HG03066 (cell line): Measurements from ENCODE around the gene MACROH2A1.

Source experiments
- ATAC-seq: cut with Tn5 transposase; IDR thresholded peaks from one replicate; pipeline ENCODE4 v1.9.1; 2021; ENCODE audit warnings: low read depth; ENCODE audit not compliant: unreplicated experiment

MACROH2A1 gene

DNA sequence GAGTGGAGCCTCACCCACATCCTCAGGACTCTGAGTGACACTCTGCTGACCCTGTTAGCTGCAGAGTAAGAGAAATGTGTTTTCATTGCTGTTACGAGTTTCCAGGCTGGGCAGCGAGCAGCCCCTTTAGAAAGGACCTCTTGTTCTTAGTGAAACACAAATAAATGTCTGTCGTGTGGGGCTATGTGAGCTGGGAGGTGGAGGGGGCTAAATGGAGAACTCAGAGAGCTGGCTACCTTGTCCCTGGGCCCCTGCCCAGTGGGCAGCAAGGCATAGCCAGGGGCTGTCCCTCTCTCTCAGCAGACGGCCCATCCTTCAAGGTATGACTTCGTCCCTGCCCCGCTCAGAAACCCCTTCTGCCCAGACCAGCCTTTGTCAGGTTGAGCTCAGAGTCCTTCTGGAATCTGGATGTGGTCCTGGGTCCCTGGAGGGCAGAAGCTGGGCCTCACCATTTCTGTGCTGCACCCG, 38.0 kb upstream of the MACROH2A1 start:
- ATAC-seq = no peak

DNA sequence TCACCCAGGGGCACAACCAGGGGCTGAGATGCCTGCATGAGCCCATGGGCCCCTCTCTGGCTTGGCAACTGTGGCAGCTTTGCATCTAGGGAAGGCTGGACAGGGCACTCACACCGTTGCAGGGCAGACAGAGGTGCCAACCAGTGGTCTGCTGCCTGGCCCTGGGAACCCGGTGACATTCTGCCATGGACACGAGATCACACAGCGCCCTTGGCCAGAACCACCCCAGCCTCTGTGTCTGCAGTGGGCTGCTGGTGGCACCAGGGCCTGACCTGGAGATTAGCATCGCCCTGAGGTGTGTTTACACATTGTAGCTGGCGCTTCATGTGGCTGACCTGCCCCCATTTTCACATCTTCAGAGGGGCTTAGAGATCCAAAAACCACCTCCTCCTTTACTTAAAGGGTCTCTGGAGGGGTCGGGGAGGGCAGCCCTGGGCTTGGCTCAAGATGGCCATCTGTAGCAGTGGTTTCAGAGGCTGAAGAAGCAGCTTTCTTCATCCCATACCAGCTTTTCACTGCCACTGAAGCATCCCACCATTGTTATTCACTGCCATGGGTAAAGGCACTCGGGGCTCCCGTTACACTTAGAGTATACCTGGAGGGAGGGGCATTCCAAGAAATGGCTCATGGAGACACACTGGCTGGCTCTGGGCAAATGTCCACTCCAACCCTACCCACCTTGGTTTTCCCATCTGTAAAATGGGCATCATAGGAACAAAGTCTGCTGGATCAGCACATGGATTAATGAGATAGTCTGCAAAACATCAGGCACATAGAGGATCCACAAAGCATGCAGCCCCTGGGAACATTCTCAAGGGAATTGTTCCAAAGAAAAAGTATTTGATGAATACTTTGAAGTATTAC, 36.7 kb upstream of the MACROH2A1 start:
- ATAC-seq = no peak

DNA sequence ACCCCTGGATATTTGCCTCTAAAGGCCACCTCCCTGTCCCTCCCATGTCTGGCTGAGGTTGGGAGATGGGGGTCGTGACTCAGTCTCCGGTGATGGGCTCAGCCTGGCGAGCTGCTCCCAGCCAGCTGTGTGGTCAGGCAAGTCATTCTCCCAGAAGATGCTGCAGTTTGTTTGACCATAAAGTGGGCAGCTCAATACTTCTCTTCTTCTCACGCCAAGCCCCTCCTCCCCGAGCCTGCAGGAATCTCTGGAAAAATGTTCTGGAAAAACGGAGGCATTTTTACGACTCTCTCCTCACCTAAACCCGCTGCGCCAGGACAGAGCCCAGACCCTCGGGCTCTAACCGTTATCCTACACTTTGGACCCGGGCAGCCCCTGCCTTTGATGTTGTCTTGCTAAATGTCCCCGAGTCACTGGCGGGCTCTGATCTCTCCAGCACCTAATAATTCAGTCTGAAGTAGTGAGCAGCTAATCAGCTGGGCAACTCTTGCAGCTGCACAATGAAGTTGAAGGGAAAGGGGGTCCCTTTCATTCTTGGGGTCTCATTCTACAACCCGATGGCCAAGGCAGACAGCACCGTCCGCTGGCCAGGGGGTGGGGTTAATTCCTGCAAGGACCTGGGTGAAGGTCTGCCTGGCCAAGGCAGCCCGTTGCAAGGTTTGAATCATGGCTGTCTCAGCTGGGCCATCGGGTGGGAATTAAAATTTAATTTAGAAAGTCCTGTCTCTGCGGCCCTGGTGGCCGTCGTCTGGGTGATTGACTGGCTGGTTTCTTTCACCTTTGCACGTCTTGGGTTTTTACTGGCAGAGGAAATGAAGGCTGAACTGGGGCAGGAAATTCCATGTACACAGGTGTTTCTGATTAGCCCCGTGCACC, 35.8 kb upstream of the MACROH2A1 start:
- no peak for ATAC-seq

DNA sequence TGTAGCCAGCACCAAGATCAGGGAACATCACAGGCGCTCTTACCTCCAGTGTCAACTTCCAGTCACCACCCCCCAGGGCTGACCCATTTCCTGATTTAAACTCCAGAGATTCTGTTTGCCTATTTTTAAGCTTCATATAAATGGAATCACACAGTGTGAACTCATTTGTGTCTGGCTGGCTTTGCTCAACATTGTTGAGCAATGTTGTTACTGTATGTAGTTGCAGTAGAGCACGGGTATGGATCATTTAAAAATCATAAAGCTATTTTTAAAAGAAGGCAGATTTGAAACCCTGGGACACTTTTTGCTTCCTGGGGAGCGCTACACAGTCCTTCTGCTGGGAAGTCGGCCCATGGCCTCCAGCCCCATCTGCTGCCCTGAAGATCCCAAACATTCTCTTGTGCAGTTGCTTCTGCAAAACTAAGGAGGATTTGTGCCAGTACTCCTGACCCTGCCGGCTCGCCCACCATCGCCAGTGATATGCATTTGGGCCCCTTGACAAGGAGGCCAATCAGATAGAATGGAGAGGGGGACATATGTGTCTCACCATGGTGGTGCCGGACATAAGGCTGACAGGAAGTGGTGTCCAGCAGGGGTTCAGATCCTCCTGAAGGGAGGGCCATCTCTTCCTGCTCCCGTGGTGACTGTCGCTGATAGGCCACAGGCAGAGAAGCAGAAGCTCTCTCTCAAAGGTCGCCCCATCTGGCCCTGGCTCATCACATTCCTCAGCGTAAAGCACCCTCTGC, 34.8 kb upstream of the MACROH2A1 start:
- no peak for ATAC-seq

DNA sequence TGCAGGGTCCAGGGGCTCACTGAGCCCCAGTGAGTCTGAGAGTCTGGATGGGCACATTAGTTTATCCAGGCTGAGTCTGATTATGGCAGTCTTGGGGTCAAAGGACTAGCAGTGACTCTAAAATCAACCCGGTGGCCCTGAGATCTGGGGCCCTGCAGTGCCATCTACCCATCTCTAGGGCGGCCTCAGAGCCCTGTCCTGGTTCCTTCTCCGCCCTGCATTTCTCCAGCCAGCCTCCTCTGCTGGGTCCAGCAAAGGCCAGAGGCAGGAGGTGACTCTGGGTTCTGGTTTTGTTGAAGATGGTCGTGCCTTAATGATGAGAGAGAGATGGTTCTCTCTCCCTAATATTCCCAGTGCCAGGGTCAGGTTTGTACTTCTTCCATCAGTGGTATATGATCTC, 33.1 kb upstream of the MACROH2A1 start:
- ATAC-seq = no peak

DNA sequence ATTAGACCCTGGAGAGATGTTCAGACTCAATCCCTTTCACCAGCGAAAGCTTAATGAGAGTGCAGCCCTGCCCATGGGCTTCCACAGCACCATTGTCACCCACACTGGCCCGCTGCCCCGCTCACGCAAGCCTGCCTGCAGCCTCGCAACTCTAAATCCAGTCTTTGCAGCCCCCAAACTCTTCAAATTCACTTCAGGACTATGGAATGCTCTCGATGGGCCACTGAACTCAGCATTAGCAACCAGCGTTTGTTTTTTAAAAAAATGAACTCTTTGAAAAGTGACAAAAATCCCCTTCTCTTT, 31.1 kb upstream of the MACROH2A1 start:
- no peak for ATAC-seq

DNA sequence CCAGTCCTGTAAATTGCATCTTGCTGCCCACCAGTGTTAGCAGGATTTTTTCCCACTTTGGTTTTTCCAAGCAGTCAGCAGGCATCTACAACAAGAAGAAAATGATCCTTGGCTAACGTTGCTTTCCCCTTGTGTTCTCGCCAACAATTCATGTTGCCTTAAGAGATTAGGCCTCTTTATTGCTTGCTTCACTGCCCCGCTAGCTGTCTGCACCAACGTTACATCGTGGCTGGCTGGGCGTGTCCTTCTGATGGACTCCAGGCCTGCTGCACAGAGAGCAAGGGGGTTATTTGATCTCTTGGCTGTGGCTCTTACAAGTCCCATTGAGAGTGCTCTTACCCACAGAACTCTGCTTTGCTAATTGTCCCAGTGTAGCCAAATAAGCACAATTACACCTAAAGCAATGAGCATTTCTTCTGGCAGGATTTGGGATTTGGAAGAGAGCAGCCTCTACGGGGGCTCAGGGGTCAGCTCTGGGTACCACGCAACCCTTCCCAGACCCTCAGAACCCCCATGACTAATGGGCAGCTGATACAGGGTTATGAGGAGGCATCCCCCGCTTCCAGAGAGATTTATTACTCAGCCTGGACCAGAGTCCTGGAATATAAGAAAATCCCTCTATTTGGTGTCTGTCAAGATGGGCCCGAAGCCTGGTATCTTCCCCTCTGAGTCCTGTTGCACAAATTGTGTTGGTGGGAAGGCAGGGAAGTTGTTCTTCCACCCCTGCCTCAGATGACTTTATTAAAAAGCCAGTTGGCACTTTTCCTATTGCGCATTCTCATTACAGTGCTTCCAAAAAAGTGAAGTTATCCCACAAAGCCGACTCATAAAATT, 30.5 kb upstream of the MACROH2A1 start:
- no peak for ATAC-seq

DNA sequence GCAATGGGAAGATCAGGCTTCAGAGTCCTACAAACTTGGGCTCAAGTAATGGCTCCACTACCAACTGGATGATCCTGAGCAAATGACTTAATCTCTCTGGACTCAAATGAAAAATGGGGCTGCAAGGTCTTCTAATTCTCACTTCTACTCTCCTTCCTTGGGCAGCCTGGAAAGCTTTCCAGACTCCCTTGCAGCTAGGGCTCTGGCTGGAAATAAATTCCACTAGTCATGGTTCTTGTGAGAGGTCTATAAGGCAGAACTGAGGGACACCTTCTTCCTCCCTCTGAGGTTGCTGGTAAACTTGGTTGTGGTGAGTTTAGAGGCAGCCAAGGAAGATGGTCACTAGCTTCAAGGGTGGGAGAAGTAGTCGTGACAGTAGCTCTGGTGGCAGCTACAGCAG, 29.6 kb upstream of the MACROH2A1 start:
- no peak for ATAC-seq

DNA sequence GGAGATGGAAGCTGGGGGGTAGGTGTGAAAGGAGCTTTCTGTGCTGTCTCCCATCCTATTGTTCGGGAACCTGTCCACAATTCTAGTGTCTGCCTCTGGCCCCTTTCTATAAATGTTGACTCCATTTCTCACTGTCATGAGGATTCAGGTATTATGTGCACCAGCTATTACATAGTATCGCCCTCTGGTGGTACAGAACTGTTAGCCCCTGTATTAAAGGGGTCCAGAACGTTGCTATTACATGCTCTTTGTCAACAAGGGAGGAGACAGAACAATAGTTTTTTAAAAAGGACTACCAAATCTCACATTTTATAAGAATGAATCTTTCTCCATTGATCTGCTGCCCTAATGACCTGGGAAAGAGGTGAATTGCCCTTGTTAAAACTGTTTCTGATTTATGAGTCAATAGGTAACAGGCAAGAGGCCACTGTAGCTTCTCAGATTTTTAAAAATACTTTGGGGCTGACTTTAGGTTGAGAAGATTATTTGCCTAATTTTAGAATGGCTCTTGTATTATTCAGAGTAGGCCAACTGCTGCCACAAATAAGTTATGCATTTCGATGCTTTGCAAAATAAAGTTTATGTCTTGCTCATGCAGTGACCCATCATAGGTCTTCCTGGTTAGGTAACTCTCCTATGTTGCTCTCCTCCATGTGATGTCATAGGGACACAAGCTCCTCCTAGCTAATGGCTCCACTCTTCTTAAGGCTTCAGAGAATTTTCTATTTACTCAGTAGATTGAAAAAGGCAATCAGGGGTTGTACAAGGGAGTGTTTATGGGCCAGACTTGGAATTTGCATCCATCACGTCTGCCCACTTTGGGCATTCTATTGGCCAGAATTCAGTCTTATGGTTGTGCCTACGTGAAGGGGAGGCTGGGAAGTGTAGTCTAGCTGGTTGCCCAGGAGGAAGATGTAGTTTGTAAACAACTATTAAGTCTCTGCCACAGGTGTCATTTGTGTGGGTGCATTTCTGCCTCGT, 27.4 kb upstream of the MACROH2A1 start:
- no peak for ATAC-seq

DNA sequence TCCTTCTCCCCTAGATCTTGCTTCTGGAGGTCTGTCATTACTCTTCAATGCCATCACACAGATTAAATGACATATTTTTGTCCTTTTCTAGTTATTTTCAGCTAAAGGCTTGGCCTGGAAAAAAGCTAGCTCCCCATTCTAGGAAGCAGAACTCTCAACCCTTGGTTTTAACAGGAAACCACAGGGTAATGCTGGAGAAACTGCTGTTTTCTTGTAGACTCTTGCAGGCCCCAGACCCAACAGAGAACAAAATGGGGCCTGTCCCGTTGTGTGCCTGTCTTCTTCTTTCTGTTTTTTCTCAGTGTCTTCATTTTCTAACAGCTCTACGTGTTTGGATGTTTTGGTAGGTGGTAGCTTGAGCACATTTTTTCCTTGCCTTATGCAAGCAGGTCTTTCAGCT, 26.6 kb upstream of the MACROH2A1 start:
- ATAC-seq = no peak

DNA sequence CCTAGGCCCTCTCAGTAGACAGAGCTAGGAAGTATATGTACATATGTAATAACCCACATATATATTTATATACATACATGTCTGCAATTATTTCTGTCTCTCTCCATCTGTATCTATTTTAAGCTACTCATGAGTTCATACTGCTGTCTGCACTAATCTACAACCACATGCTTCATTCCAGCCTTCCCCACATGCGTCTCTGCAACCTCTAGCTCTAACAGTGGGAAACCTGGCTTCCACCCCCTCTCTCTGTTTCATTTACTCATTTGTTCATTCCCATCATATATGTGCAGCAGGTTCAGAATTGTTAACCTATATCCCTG, 24.8 kb upstream of the MACROH2A1 start:
- no peak for ATAC-seq

DNA sequence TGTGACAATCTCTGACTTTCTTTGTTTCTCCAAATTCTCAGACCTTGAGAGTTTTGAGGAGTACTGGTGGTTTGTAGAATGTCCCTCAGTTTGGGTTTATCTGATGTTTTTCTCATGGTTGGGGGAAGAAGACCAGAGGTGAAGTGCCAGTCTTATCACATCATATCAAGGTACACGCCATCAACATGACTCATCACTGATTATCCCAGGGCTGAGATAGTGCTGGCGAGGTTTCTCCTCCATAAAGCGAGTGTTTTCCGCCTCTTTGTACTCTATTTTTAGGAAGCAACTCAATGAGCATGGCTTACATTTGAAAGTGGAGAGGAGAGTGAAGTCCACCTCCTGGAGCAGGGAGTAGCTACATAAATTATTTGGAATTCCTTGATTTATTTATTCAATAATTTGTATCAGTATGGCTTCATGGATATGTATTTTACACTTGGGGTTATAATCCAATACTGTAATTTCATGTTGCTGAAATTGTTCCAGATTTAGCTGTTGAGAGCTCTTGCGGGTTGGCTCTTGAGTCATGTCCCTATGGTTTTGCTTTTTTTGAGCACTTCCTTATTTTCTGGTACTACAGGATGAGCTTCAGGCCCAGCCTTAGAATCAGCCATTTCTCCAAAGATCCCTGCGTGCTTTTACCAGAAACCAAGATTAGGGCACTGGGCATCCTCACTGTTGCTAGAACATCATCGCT, 24.3 kb upstream of the MACROH2A1 start:
- no peak for ATAC-seq

DNA sequence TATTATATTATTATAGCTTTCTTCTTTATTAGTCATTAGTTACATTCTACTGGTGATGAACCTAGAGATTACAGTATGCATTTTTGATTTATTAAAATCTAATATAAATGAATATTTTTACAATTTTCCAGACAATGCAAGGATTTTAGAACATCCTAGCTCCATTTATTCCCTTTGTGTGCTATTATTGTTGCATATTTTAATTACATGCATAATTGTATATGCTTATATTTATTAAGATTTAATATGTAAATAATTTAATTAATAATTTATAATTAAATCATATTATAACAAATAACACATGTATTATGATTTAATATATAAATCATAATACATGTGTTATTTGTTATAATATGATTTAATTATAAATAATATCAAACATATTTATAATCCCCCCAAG, 23.4 kb upstream of the MACROH2A1 start:
- no peak for ATAC-seq

DNA sequence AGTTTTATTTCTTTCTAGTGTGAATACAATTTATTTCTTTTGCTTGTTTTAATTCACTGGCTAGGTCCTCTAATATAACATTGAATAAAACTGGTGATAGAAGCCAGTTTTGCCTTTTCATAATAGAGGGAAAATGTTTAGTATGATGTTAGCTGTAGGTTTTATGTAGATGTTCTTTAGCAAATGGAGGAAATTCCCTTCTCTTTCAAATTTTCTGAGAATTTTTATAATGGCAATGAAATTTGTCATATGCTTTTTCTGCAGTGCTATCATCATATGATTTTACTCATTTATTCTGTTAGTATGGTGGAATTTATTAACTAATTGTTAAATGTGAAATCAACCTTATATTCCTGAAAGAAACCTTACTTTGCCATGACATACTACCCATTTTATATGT, 18.1 kb upstream of the MACROH2A1 start:
- ATAC-seq = no peak

DNA sequence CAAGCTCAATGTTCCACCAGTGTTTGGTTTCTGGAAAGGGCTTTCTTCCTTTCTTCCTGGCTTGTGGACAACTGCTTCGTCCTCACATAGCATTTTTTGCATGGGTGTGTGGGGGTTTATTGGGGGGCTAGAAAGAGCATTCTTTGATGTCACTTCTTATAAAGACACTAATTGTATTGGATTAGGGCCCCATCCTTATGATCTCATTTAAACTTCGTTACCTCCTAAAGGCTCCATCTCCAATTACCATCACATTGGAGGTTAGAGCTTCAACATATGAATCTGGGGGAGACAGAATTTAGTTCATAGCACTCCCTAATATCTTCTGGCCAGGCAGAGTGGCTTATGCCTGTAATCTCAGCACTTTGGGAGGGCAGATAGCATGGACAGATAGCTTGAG, 6.1 kb upstream of the MACROH2A1 start:
- ATAC-seq = no peak

DNA sequence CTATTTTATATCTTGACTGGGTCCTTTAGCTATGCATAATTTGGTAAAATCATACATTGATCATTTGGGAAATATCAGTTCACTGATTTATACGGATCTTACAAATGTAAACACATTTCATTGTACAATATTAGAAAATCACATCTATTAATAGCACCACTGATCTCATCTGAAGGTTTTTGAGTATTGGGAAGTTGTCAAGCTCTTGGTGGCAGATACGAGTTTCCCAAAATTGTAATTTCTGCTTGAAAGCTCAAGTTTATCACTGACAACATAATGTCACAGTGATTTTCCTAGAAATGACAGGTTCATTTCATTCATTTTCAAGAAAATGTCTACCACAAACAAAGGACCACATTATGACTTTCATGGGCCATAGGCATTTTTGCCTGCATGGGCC, 3.0 kb upstream of the MACROH2A1 start:
- ATAC-seq = no peak

DNA sequence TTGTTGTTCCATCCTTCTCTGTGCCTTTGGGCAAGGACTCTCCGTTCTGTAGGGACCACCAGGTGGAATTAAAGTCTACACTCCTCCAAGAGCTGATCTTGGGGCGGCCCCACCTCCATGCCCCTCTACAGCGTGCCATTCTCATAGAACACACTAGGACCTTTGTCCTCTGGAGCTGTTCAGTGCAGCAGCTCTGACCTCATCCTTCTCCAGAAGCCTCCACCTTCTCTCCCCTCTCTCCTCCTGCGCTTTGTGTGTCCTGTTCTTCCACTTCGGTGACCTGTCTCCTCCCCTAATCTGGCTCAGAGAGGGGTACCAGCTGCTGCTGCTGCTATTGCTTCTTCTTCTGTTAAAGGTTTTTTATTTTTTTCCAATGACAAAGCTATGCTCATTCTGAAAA, 1.8 kb upstream of the MACROH2A1 start:
- no peak for ATAC-seq

DNA sequence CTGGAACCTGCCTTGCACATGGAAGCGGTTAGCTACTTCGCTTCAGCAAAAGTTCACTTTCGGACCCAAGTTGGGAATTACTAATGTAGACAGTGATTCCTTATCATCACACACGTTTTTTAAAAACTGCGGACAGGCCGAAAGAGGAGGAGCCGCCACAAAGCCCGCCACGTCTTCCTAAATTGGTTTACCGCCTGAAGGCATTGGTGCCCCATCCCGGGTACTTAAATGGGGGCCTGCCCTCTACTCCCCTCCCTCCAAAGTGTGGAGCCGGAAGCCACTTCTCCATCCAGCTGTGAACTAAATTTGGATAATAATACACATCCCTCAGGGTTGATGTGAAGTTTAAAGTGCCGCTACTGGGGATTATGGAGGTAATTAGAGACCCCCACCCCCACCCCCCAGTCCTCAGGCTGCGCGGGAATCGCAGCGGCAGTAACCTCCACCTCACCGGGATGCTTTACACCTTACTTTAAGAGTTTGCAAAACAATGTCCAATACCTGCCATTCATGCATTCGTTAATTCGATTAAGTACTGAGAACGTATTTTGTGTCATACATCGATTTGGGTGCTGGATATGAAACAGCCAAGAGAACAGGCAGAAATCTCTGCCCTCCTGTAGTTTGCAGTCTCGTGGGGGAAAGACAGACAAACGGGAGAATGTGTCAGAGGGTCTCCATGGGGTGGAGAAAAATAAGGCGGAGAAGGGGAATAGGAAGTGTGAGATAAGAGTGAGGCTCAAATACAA, 937 bp upstream of the MACROH2A1 start:
- ATAC-seq = no peak
